ENCODE results near the gene PJVK.

- TF ChIP-seq ZNF232 (CRISPR knock-in tag; IDR thresholded peaks at IDR 0.05) (no peak), CTCF (IDR thresholded peaks at IDR 0.05) (no peak)
Observed at GRCh38 chr2:178499640-178500039, 48.5 kb downstream of the PJVK start.

Data from WTC11 (cell line).